OCI-LY1 (cell line): ENCODE data around the gene ICE2.

Experiments
- EZH2 ChIP-seq: fragments of 200-600 bp; sonication (generic), shearing (Covaris generic); IDR thresholded peaks from 2 replicates; pipeline ENCODE4 v1.8.0; 2017; ENCODE audit warnings: borderline replicate concordance, mixed run types, mild to moderate bottlenecking, antibody characterized with exemption, low read length, moderate library complexity, mixed read lengths
- TF ChIP-seq, protein P1 (sequence below): fragments of 200-600 bp; sonication (generic), shearing (Covaris generic); IDR thresholded peaks from 2 replicates; pipeline ENCODE4 v1.5.1; 2017; ENCODE audit warnings: mild to moderate bottlenecking, antibody characterized with exemption, low read length, moderate library complexity, mixed read lengths

DNA sequence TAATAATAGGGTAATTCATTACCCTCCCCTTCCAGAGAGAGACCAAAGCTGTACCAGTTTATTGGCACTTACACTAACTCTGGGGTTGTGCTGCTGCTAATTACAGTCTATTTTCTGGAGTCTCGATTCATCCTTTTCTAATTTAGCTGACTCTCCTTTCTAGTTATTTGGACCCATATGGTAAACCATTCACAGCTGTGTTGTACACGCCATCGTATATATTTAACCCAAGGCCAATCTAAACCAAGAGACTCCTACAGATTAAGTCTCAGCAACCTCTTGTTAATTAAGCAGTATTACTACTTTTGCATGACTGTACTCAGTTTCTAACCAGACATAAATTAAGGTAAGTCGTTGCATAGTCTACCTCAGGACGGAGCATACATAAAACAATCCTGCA is 103.6 kb downstream of the ICE2 start:
- TF ChIP-seq, protein P1, sequence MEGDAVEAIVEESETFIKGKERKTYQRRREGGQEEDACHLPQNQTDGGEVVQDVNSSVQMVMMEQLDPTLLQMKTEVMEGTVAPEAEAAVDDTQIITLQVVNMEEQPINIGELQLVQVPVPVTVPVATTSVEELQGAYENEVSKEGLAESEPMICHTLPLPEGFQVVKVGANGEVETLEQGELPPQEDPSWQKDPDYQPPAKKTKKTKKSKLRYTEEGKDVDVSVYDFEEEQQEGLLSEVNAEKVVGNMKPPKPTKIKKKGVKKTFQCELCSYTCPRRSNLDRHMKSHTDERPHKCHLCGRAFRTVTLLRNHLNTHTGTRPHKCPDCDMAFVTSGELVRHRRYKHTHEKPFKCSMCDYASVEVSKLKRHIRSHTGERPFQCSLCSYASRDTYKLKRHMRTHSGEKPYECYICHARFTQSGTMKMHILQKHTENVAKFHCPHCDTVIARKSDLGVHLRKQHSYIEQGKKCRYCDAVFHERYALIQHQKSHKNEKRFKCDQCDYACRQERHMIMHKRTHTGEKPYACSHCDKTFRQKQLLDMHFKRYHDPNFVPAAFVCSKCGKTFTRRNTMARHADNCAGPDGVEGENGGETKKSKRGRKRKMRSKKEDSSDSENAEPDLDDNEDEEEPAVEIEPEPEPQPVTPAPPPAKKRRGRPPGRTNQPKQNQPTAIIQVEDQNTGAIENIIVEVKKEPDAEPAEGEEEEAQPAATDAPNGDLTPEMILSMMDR: no peak
- no peak for TF ChIP-seq EZH2
